Ishikawa (cell line): ENCODE measurements around the gene TM9SF2.

Experiments used
- CEBPB ChIP-seq: IDR thresholded peaks from 2 replicates; pipeline ENCODE4 v1.6.1; 2012
- YY1 ChIP-seq: IDR thresholded peaks from 2 replicates; pipeline ENCODE4 v1.6.1; 2012; ENCODE audit warnings: low read depth

DNA sequence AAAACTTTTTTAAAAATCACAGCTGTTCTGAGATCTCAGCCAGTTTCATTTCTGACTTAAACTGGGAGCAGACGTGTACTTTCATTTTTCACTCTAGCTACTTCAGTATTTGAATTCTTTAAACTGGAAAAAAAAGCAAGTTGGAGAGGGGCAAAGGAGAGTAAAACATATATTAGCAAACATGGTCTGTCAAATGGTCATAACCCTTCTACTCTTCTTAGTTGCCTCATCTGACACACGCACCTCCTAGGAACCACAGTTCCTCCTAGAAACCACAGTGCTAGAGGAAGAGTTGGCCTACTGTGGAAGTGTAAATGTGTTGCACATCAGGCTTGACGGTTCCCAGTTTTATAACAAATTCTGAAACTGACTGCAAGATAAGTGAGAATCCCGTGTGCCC lies 47.2 kb downstream of the TM9SF2 start:
- TF ChIP-seq YY1 (no peak), CEBPB (no peak)
